Esophagus squamous epithelium (tissue), 4 donors: ENCODE measurements around the gene PRRX2.

Experiments
- CTCF ChIP-seq, 6 experiments: fragments of 450-650 bp in 4 of 6; fragments of 200-600 bp in 2 of 6; sonication (generic) in 2 of 6; IDR thresholded peaks; one replicate each; pipeline ENCODE4 v1.5.1; 2016 to 2019; ENCODE audit warnings: antibody characterized with exemption in 6 of 6, mild to moderate bottlenecking in 4 of 6, moderate library complexity in 4 of 6
- POLR2A ChIP-seq, 4 donors: fragments of 450-650 bp; IDR thresholded peaks; one replicate each; pipeline ENCODE4 v1.6.1; 2017; ENCODE audit warnings: antibody characterized with exemption in 4 of 4, mild to moderate bottlenecking in 4 of 4, moderate library complexity in 3 of 4

- TF ChIP-seq POLR2A (IDR thresholded peaks at IDR 0.05), result no peak
- TF ChIP-seq CTCF (IDR thresholded peaks at IDR 0.05), result no peak
Observed at GRCh38 chr9:129695870-129696269, 30.4 kb downstream of the PRRX2 start.
